PC-3 (cell line): Measurements from ENCODE around the gene SRI. TPM values are rescaled to one million over a fixed set of nuclear protein-coding genes. Genes with fewer than 3 reads are reported as not detected.

ENCODE experiments used
- ATAC-seq: fragments of 200-7000 bp; cut with Tn5 transposase; 2 replicates; pipeline ENCODE4 v1.9.1; 2020; ENCODE audit warnings: mild to moderate bottlenecking, moderate library complexity
- BruUV-seq: library from RNA; stranded (reverse); fragments of 400-500 nt; replicated peaks from 2 replicates; lab custom pipeline; 2021; lab: Mats Ljungman, UMichigan
- CTCF ChIA-PET: fragments of 300-600 bp; sonication (Branson Sonifier 250); formaldehyde crosslinking; loops from one replicate; lab custom pipeline; 2022; ENCODE audit warnings: antibody characterized with exemption; lab: Charles Lee
- POLR2A ChIA-PET: fragments of 300-600 bp; sonication (Branson Sonifier 250); formaldehyde crosslinking; loops from one replicate; lab custom pipeline; 2022; ENCODE audit warnings: antibody characterized with exemption; ENCODE audit not compliant: unreplicated experiment; lab: Charles Lee
- DNase-seq: peaks from one replicate; pipeline ENCODE4 v3.0.0-alpha.2; 2015
- H2AFZ ChIP-seq: fragments of 300-600 bp; sonication (generic); 2 replicates; pipeline ENCODE4 v1.6.0; 2016; ENCODE audit warnings: antibody characterized with exemption, low read length
- H3F3A ChIP-seq: fragments of 300-600 bp; sonication (generic); one replicate; pipeline ENCODE4 v1.6.0; 2017; ENCODE audit warnings: antibody characterized with exemption, low read length, control low read depth, mild to moderate bottlenecking; ENCODE audit not compliant: unreplicated experiment
- H3K27ac ChIP-seq: fragments of 300-600 bp; sonication (generic); 2 replicates; pipeline ENCODE4 v1.5.1; 2016; ENCODE audit warnings: mild to moderate bottlenecking, low read length
- H3K27me3 ChIP-seq: fragments of 300-600 bp; sonication (generic); 2 replicates; pipeline ENCODE4 v1.6.1; 2016; ENCODE audit warnings: low read length, mixed read lengths
- H3K36me3 ChIP-seq: fragments of 300-600 bp; sonication (generic); 2 replicates; pipeline ENCODE4 v1.6.1; 2016; ENCODE audit warnings: low read depth, mixed run types, low read length, mixed read lengths
- H3K4me1 ChIP-seq: fragments of 300-600 bp; sonication (generic); 2 replicates; pipeline ENCODE4 v1.5.1; 2016; ENCODE audit warnings: low read length; ENCODE audit not compliant: insufficient read depth
- H3K4me2 ChIP-seq: fragments of 300-600 bp; sonication (generic); 2 replicates; pipeline ENCODE4 v1.6.0; 2016; ENCODE audit warnings: low read length
- H3K4me3 ChIP-seq: fragments of 300-600 bp; sonication (generic); 2 replicates; pipeline ENCODE4 v1.5.1; 2016; ENCODE audit warnings: mild to moderate bottlenecking, low read length, mixed read lengths
- H3K79me2 ChIP-seq: fragments of 300-600 bp; sonication (generic); 2 replicates; pipeline ENCODE4 v1.6.1; 2017; ENCODE audit warnings: low read length, mixed read lengths
- H3K9ac ChIP-seq: fragments of 300-600 bp; sonication (generic); 2 replicates; pipeline ENCODE4 v1.6.0; 2016; ENCODE audit warnings: mild to moderate bottlenecking, low read length
- H3K9me2 ChIP-seq: fragments of 300-600 bp; sonication (generic); replicated peaks from 2 replicates; pipeline ENCODE4 v1.6.1; 2016; ENCODE audit warnings: mixed run types, low read length, mixed read lengths
- H3K9me3 ChIP-seq: fragments of 300-600 bp; sonication (generic); 2 replicates; pipeline ENCODE4 v1.6.1; 2016; ENCODE audit warnings: low read length, mixed read lengths
- H4K20me1 ChIP-seq: fragments of 300-600 bp; sonication (generic); 2 replicates; pipeline ENCODE4 v1.6.1; 2016; ENCODE audit warnings: low read length, mixed read lengths
- CTCF ChIP-seq: fragments of 300-600 bp; sonication (generic); conservative IDR thresholded peaks from 2 replicates; pipeline ENCODE4 v1.5.1; 2017; ENCODE audit warnings: antibody characterized with exemption, low read depth, mild to moderate bottlenecking, low read length
- EZH2 ChIP-seq: fragments of 300-600 bp; sonication (generic); IDR thresholded peaks from one replicate; pipeline ENCODE4 v1.6.1; 2017; ENCODE audit warnings: antibody characterized with exemption, mild to moderate bottlenecking, low read length; ENCODE audit not compliant: unreplicated experiment
- EZH2phosphoT487 ChIP-seq: fragments of 300-600 bp; sonication (generic); IDR thresholded peaks from 2 replicates; pipeline ENCODE4 v1.6.1; 2018; ENCODE audit warnings: mild to moderate bottlenecking, antibody characterized with exemption, low read length, borderline replicate concordance
- intact Hi-C: fragments of 100-400 bp; cut with micrococcal nuclease; formaldehyde crosslinking; loops from 2 replicates; pipeline ENCODE4 v1.9.0; 2023
- total RNA-seq: library from RNA; depleted of rRNA; stranded (reverse); fragments of >200 nt; gene quantifications from 2 replicates; pipeline ENCODE4 v1.2.3, GENCODE V29; 2014

The SRI gene
- total RNA-seq, 1 experiment from 2014 or later, result 151 TPM

- intact Hi-C loops, result no loop called here
- H3K4me2 ChIP-seq, result peak overlapping the region; percentile 98
- DNase-seq, result no peak
- ChIA-PET CTCF (interaction anchor here (0.6 to 0.7 kb wide), 2 partner anchors 10 to 140 kb away, joined by 3 to 4 read pairs; no protein-coding TSS in a partner anchor), POLR2A (no interaction called here)
- no peaks in the 10 kb centered on the region for H3K9me3 ChIP-seq
- H3K9ac ChIP-seq, result 0 out of 2 replicates have a peak overlapping the region, but pooled peaks have one; percentile 90
- H2AFZ ChIP-seq, result no peak overlapping the region
- no peak for ATAC-seq
- no TSS peak for BruUV-seq
- H4K20me1 ChIP-seq, result peaks cover 9% of the 10 kb centered on the region
- no peaks in the 10 kb centered on the region for H3F3A ChIP-seq
- no peak overlapping the region for H3K27ac ChIP-seq
- peaks cover 14% of the 10 kb centered on the region for H3K4me1 ChIP-seq
- TF ChIP-seq EZH2phosphoT487, result no peak
- TF ChIP-seq CTCF, result no peak
- no peak for TF ChIP-seq EZH2
- H3K27me3 ChIP-seq, result no peaks in the 10 kb centered on the region
- H3K79me2 ChIP-seq, result peaks cover 43% of the 10 kb centered on the region
- peaks cover 24% of the 10 kb centered on the region for H3K36me3 ChIP-seq
- H3K4me3 ChIP-seq, result peak overlapping the region; percentile 92
- no peaks in the 10 kb centered on the region for H3K9me2 ChIP-seq
Measured at GRCh38 chr7:88217675-88218428, 2.0 kb downstream of the SRI start.

GRCh38 chr7:88216276-88216675 lies 3.6 kb downstream of the SRI start:
- H3K9ac ChIP-seq, result no peak overlapping the region
- no TSS peak for BruUV-seq
- TF ChIP-seq EZH2, result no peak
- TF ChIP-seq EZH2phosphoT487, result no peak
- TF ChIP-seq CTCF, result no peak
- H3K4me2 ChIP-seq, result no peak overlapping the region
- intact Hi-C loops, result no loop called here
- H3K27ac ChIP-seq, result no peak overlapping the region
- no peaks in the 10 kb centered on the region for H3K9me3 ChIP-seq
- peaks cover 9% of the 10 kb centered on the region for H4K20me1 ChIP-seq
- ChIA-PET POLR2A (interaction anchor here (0.6 kb wide), 1 partner anchor 21 kb away, joined by 3 read pairs; no protein-coding TSS in a partner anchor), CTCF (no interaction called here)
- no peaks in the 10 kb centered on the region for H3K27me3 ChIP-seq
- H3K9me2 ChIP-seq, result no peaks in the 10 kb centered on the region
- H2AFZ ChIP-seq, result no peak overlapping the region
- no peak overlapping the region for H3K4me3 ChIP-seq
- peaks cover 13% of the 10 kb centered on the region for H3K4me1 ChIP-seq
- peaks cover 38% of the 10 kb centered on the region for H3K36me3 ChIP-seq
- DNase-seq (no peak), ATAC-seq (no peak)
- H3K79me2 ChIP-seq, result peaks cover 43% of the 10 kb centered on the region
- no peaks in the 10 kb centered on the region for H3F3A ChIP-seq

GRCh38 chr7:88215295-88215694 lies 4.5 kb downstream of the SRI start:
- ChIA-PET CTCF (no interaction called here), POLR2A (no interaction called here)
- H2AFZ ChIP-seq, result no peak overlapping the region
- no peak overlapping the region for H3K27ac ChIP-seq
- peaks cover 9% of the 10 kb centered on the region for H4K20me1 ChIP-seq
- H3K79me2 ChIP-seq, result peaks cover 43% of the 10 kb centered on the region
- no TSS peak for BruUV-seq
- ATAC-seq (no peak), DNase-seq (no peak)
- H3K4me2 ChIP-seq, result no peak overlapping the region
- intact Hi-C loops, result no loop called here
- H3K9me3 ChIP-seq, result no peaks in the 10 kb centered on the region
- peaks cover 8% of the 10 kb centered on the region; the same call in 1 of the 2 replicates for H3K4me1 ChIP-seq
- peaks cover 41% of the 10 kb centered on the region for H3K36me3 ChIP-seq
- no peaks in the 10 kb centered on the region for H3K9me2 ChIP-seq
- no peak overlapping the region for H3K4me3 ChIP-seq
- H3F3A ChIP-seq, result no peaks in the 10 kb centered on the region
- TF ChIP-seq CTCF (no peak), EZH2phosphoT487 (no peak), EZH2 (no peak)
- H3K9ac ChIP-seq, result no peak overlapping the region
- H3K27me3 ChIP-seq, result no peaks in the 10 kb centered on the region
